Colon (tissue), 2 donors: ENCODE data around the gene ZNF93.
"Not testable (repeated sequence)": the region's sequence is repeated elsewhere in the genome, so short reads cannot be mapped to it uniquely, and the experiment has no call there.

Experiments
- FAIRE-seq: peaks from 2 replicates; lab custom pipeline; 2012; peaks lifted over from hg19 to GRCh38; lab: Jason Lieb, UNC
- donor health status: control.
- donor health status: control.

ZNF93 gene

DNA sequence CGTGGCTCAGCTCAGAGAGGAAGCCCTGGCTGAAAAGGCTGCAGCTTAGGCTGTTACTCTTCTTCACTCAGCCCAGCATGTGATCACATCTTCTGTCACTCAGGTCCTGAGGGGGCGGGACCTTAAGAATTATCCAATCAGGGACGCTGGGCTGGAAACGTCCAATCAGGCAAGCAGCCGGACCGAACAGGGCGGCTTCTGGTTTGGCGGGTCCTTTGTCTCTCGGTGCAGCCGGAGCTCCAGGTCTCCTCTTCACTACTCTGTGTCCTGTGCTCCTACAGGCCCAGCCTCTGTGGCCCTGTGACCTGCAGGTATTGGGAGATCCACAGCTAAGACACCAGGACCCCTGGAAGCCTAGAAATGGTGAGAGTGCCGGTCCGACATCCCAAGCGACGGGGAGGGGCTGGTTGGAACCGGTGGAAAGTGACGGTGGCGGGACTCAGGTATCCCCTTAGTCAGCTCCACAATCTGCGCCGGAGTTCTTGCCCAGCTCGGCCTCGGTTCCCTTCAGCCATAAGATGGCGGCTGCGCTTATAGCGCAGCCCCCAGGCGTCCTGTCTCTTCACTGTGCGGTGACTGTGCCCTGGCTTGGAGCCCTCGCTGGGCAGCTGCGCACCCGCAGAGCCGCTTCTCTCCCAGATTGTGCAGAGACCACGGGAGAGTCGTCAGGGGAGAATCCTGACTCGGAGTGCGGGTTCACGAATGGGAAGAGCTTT is at the start of gene ZNF93:
ZNF93 (plus strand) TSS at position 218 of the 716 bp plus-strand sequence; CDS start at position 361, 143 bp downstream.
- FAIRE-seq = peak; percentile 60

- not testable (repeated sequence) for FAIRE-seq
Observed at GRCh38 chr19:19851740-19852139, 49.0 kb upstream of the ZNF93 start.

GRCh38 chr19:19858751-19859150 is 42.0 kb upstream of the ZNF93 start:
- FAIRE-seq = no peak

- FAIRE-seq = no peak
Observed at GRCh38 chr19:19860756-19861390, 39.9 kb upstream of the ZNF93 start.

- no peak for FAIRE-seq
Observed at GRCh38 chr19:19865750-19866610, 34.8 kb upstream of the ZNF93 start, which contains the start of gene ZNF253. Gene ZNF253 (plus strand): TSS chr19:19865882. CDS start chr19:19865997, 115 bp downstream.

DNA sequence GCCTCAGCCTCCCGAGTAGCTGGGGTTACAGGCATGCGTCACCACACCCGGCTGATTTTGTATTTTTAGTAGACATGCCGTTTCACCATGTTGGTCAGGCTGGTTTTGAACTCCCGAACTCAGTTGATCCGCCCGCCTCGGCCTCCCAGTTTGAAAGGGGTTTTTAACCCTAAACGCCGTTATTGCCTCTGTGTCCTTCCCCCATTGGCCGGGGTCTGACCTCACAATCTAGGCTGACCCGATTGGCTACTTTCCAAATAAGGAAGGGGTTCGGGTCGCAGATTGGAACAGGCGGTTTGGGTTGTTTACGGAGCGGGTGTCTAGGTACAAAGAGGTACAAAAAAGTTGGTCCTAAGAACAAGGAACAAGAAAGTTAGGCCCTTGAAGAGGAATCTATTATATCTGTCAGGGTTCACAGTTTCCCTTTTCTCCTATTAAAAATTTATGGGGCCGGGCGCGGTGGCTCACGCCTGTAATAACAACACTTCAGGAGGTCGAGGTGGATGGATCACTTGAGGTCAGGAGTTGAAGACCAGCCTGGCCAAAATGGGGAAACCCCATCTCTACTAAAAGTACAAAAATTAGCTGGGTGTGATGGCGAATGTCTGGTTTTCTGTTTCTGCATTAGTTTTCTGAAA is 34.0 kb upstream of the ZNF93 start:
- no peak for FAIRE-seq

DNA sequence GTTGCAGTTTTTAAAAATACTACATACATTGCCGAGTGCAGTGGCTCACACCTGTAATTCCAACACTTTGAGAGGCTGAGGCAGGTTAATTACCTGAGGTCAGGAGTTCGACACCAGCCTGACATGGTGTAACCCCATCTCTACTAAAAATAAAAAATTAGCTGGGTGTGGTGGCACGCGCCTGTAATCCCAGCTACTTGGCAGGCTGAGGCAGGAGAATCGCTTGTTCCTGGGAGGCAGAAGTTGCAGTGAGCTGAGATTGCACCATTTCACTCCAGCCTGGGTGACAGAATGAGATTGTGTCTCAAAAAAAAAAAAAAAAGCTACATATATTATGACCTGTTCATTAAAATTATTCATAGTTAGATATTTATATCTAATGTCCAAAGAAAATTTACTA is 30.7 kb upstream of the ZNF93 start:
- FAIRE-seq = not testable (repeated sequence)

- no peak for FAIRE-seq
Observed at GRCh38 chr19:19871932-19872331, 28.8 kb upstream of the ZNF93 start.

GRCh38 chr19:19873381-19873780 is 27.4 kb upstream of the ZNF93 start:
- FAIRE-seq = no peak

DNA sequence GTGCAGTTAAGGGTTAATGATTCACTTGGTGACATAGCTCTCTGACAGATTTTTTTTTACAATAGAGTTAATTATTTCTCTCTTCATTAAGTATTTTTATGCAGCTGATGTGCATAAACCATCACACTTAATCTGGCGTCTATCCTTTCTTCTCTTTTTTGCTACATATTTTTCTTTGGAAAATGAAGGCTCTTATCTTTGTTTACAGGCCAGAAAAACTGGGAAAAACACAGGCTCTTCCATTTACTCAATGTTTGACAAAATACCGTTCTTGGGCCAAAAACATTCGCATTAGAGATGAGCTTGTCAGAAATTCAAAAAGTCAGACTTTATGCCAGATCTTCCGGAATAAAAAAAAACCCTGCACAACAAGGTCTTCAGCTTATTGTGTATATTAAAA is 23.0 kb upstream of the ZNF93 start:
- FAIRE-seq = no peak

DNA sequence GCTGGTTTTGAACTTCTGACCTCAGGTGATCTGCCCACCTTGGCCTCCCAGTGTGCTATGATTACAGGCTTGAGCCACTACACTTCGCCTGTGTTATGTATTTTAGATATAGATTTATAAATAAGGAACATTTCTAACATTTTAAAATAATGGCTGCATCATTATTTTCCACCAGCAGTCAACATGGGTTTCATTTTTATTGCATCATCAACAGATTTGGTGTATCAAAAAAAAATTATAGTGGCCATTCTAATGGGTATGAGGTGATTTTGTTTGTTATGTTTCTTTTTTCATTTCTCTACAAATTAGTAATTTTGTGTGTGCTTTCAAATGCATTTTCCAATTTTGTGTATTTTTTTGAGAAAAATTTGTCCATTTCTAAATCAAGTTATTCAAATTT is 16.2 kb upstream of the ZNF93 start:
- FAIRE-seq = no peak

DNA sequence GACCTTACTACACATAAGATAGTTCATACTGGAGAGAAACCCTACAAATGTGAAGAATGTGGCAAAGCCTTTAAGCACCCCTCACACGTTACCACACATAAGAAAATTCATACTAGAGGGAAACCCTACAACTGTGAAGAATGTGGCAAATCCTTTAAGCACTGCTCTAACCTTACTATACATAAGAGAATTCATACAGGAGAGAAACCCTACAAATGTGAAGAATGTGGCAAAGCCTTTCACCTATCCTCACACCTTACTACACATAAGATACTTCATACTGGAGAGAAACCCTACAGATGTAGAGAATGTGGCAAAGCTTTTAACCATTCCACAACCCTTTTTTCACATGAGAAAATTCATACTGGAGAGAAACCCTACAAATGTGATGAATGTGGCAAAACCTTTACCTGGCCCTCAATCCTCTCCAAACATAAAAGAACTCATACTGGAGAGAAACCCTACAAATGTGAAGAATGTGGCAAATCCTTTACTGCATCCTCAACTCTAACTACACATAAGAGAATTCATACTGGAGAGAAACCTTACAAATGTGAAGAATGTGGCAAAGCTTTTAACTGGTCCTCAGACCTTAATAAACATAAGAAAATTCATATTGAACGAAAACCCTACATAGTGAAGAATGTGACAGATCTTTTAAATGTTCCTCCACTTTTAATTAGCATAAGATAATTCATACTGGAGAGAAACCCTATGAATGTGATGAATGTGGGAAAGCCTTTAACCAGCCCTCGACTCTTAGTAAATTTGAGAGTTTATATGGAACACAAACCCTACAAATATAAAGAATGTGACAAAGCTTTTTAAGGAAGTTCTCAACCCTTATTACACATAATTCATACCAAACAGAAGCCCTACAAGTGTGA is 8.4 kb upstream of the ZNF93 start:
- FAIRE-seq = not testable (repeated sequence)

DNA sequence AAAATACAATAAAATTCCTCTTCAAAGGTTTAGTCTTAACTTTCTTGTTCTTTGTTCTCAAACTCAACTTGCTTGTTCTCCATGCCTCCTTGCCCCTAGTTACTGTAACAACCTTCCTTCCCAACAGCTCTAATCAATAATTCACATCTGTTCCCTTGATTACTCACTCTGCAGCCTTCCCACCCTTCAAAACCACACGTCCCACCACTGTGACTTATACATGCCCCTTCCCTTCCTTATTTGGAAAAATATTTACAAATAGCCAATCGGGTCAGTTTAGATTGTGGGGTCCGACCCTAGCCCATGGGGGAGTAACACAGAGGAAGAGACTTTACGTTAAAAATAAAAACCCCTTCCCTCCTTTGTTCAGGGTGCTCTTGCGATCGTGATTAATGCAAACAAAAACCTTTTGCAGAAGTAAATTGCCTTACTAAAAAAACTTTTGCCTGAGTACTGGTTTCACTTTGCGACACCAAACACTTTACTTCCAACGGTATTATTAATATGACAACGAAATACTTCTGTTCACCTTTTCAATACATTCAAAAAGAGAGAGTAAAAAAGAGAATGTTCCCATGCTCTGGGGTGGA is 512 bp upstream of the ZNF93 start:
- FAIRE-seq = no peak

- FAIRE-seq = not testable (repeated sequence)
Observed at GRCh38 chr19:19907551-19907950, 6.8 kb downstream of the ZNF93 start.

GRCh38 chr19:19909654-19910053 is 8.9 kb downstream of the ZNF93 start:
- no peak for FAIRE-seq

DNA sequence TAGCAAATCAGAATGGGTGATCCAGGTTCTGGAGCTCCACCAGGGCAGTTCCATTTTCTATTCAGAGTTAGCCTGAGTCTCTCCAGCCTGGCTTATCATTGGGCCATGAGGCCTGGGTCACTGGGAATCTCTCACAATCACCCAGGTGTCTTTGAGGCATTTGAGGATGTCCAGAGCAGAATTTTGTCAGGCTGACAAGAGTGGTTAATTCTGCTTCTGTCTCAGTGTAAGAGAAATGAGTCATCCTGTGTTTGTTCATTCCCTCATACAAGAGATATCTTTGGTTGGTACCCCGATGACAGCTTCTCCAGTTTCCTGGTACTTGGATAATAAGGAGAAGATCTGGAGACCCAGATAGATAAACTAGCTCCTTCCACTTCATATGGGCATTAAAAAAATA is 10.4 kb downstream of the ZNF93 start:
- FAIRE-seq = no peak

GRCh38 chr19:19914596-19914995 is 13.8 kb downstream of the ZNF93 start:
- peak; percentile 57 for FAIRE-seq

GRCh38 chr19:19930417-19930816 is 29.7 kb downstream of the ZNF93 start:
- not testable (repeated sequence) for FAIRE-seq

DNA sequence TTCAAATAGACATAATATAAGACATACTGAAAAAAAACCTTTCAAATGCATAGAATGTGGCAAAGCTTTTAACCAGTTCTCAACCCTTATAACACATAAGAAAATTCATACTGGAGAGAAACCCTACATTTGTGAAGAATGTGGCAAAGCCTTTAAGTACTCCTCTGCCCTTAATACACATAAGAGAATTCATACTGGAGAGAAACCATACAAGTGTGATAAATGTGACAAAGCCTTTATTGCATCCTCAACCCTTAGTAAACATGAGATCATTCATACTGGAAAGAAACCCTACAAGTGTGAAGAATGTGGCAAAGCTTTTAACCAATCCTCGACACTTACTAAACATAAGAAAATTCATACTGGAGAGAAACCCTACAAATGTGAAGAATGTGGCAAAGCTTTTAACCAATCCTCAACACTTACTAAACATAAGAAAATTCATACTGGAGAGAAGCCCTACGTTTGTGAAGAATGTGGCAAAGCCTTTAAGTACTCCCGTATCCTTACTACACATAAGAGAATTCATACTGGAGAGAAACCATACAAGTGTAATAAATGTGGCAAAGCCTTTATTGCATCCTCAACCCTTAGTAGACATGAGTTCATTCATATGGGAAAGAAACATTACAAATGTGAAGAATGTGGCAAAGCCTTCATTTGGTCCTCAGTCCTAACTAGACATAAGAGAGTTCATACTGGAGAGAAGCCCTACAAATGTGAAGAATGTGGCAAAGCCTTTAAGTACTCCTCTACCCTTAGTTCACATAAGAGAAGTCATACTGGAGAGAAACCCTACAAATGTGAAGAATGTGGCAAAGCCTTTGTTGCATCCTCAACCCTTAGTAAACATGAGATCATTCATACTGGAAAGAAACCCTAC is 32.9 kb downstream of the ZNF93 start:
- FAIRE-seq = not testable (repeated sequence)

DNA sequence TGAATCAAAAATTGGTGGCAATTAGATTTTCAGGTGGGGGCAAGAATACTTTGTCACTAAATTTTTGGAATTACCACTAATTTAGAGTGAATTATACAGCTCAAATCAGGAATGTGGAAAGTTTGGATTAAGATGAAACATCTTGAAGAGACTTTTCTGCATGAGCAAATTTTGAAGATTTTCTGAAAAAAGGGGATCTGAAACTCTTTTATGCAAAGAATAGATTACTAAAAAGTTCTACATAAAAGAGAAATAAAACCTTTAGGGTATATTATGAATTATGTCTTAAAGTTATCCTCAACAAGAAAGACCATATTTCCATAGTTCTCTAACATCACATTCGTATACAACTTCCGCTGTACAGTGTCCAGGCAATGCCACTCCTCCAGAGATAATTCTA is 36.7 kb downstream of the ZNF93 start:
- no peak for FAIRE-seq
